NCI-H524 (cell line): ENCODE measurements around the gene HCN4.
"Not testable (repeated sequence)": the region's sequence is repeated elsewhere in the genome, so short reads cannot be mapped to it uniquely, and the experiment has no call there.

Experiments used
- DNase-seq, 2 experiments: peaks; one replicate each; lab custom pipeline; 2025; lab: John Stamatoyannopoulos, UW

The HCN4 gene

DNA sequence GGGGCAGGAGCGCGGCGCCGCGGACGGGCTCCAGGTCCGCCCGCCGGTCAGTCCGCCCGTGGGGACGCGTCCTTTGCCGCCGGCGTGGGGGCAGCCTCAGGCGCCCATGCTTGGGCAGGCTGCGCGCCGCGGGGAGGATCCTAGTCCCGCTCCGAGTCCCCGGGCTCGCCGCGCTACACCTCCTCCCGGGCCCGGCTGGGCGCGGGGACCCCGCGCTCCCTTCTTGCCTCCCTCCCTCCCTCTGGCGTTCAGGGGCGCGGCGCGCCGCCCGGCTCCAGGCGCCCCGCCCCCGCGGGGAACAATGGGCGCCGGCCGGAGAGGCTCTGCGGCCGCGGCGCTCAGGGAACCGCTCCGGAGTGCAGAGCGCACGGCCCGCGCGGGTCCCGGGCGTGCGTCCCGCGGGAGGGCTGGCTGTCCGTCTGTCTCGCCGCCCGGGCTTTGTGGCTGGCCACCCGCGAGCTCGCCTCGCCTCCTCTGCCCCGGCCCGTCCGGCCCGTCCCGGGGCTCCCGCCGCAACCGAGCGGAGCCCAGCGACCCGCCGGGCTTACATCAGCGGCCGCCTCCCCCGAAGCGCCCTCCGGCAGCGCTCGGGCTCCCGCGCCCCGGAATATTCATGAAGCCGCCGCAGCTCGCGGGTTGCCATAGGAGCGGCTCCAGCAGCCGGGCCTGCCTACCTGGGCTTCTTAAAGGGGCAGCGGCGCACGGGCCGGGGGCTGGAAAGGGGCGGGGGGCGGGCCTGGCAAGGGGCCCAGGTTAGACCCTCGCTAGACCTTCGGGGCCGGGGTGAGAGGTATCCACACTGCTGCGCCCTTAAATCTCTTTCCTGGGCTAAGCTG is at the start of gene HCN4:
Gene HCN4, minus strand, starts transcription at position 658 of the 836 bp plus-strand sequence. CDS start 688 bp downstream, outside the sequence.
- DNase-seq: peak; percentile 45 to 51

- peak in 1 of 2 experiments; percentile 49 for DNase-seq
Observed at GRCh38 chr15:73414876-73415275, 46.1 kb upstream of the HCN4 start.

GRCh38 chr15:73403171-73403570 is 34.4 kb upstream of the HCN4 start:
- DNase-seq: no peak

- not testable (repeated sequence) for DNase-seq
Observed at GRCh38 chr15:73400222-73400621, 31.5 kb upstream of the HCN4 start.

DNA sequence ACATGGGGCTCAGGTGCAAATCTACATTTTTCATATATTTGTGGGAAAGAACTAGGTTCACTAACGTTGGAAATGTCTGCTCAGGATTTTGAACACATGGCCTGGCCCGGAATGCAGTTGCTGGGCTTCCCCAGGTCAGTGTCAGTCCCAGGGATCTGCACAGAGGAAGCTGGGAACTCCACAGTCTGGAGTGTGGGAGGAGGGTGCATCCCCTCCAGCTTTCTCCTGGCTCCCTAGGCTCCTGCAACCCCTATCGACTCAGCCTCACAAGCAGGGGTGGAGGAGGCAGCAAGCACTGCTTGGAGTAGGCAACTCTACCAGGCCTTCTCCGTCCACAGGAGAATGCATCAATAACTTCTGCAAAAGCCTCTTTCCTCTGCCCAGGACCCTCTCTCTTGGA is 30.1 kb upstream of the HCN4 start:
- DNase-seq: no peak

DNA sequence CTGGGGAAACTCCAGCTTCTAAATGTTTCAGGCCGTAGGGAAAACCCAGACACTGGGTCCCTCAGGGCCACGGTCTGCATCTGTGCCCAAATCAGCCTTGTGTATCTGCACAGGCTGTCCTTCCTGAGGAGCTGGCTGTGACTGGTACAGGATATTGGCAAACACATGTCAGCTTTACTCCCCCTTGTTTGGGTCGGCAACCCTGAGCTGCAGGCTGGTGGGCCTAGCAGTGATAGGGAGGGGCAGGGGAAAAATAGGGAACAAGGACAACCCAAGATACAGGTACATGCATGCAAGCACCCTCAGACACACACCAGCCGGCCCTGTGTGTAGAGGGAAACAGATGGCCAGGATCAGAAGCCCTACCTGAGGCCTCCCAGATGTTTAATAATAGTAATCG is 28.7 kb upstream of the HCN4 start:
- DNase-seq: peak; percentile 79 to 93

- DNase-seq: no peak
Observed at GRCh38 chr15:73395671-73396070, 26.9 kb upstream of the HCN4 start.

DNA sequence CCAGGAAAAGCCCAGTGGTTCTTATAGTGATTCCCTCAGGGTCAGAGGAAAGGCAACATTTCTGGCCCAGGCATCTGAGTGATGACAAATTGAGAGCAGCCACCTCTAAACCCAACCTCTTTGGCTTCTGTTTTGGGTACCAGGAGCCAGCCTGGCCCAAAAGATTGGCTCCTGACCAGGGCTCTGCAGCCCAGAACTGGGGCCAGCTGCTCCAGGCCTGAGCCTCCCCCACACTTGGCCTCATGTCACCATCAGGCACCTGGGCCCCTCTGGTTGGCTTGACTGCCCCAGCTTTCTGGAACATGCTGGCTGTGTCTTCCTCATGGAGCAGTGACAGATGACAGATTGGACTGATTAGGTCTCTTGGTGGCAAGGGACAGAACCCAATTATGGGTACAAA is 26.0 kb upstream of the HCN4 start:
- DNase-seq: peak in 1 of 2 experiments; percentile 14

- DNase-seq: no peak
Observed at GRCh38 chr15:73393336-73393735, 24.6 kb upstream of the HCN4 start.

GRCh38 chr15:73392025-73392424 is 23.3 kb upstream of the HCN4 start:
- no peak for DNase-seq

- DNase-seq: no peak
Observed at GRCh38 chr15:73391128-73391872, 22.5 kb upstream of the HCN4 start.

DNA sequence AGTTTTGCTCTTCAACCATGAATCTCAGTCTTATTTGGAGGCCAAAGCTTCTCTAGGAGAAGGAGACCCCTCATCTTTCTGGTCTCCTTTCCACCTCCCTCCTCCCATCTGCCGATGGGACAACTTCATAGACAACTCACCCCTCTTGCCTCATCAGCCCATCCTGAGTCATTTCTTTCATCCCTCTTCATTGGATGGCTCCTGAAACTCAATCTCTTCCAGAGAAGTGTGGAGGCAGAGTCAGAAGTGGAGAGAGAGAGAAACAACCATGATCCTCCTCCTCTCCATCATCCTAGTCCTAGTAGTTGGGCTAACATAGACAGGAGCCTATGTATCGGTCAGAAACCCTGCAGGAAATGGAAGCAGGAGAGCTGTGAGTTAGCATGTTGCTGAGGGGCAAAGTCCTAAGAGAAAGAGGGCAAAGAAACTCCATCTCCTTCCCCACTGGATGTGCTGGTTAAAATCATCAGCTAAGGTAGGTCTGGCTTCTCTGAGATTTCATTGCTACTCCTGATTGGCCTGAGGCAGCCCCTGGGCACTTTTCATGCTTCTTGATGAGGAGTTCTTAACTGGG is 21.3 kb upstream of the HCN4 start:
- no peak for DNase-seq

DNA sequence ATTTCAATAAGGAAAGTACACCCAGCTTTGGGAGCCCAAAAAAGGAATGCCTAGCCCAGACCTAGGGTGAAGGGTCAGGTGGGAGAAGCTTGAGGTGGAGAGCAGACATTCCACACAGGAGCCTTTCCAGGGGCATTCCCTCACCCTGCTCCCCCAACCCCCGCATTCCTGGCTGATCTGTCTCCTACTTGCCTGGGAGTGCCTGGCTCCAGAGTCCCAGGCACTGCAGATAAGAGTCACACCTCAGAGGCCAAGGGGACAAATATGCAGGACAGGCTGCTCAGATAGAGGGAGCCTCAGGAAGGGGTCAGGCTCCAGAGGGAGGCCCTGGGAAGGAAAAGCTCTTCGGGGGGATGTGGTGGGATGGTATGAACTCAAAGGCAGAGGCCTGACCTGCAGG is 20.8 kb upstream of the HCN4 start:
- DNase-seq: no peak

- DNase-seq: no peak
Observed at GRCh38 chr15:73388256-73388781, 19.6 kb upstream of the HCN4 start.

DNA sequence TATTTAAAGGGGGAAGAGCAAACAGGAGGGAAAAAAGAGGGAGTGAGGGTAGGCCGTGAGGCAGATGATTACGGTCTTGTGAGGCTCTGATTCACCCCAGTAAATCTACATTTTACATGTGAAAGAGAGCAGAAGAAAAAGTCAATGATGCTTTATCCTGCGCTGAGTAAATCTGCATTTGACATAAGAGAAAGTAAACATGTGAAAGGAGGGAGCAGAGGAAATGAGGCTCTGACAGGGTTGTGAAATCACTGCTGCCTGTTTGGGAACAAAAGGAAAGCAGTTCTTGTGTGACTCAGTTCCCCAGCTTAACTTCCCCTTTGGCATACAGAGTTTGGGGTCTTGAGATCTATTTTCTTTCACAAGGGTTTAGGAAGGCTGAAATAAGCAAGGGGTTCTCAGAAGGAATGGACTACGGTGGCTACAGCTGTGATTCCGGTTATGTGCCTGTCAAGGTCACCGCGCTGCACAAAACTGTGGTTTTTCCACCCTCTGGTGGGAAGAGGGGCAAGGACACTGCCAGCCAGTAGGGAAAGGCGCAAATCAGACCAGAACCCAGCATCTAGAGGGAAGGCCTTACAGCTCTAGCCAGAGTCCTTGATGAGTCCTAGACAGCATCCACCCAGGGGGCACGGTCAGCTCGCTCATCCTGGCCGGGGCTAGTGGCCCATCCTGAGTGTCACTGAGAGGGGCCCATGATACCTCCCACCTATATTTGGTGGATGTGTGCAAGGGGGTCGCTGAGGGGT is 18.9 kb upstream of the HCN4 start:
- DNase-seq: no peak

DNA sequence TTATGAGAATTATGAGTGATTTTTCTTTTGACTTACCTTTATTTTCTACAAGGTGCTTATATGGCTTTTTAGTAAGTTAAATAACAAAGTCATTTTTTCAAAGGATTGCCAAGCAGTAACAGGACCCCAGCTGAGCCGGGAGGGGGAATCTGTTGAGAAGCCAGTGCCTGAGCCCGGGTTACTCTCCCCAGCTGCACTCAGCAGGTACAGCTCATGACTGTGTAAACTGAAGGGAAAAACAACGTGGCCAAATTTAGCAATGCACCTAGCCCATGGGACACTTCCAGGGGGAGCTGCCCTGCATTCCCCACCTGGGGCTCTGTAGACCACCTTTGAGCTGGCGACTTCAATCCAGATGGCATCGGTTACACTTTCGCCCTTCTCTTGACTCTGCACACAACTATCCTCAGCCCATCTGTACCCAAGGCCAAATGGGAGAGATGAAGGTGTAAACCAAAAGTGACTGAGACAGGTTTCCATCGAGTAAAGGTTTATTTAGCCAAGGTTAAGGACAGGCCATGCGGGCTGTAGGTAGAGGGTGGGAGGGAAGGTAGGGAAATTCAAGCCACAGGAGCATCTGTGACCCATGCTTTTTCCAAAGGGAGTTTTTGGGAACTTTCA is 18.2 kb upstream of the HCN4 start:
- DNase-seq: no peak

DNA sequence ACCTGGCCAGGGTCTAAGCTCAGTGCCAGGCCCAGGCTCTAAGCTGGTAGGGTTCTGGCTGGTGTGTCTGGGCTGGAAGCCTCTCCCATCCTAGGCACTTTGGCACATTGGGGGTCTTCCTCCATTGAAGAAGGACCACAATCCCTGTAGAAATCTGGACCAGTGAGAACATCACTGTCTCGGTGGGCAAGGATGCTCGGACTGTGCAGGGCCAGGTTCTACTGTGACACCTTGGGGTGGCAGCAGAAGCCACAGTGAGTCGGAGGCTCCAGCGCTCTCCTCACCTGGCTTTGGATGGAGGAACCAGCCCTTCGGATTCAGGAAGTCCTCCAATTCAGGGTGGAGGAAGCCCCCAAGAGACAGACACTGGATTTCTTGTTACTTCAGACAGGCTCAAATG is 17.5 kb upstream of the HCN4 start:
- no peak for DNase-seq

DNA sequence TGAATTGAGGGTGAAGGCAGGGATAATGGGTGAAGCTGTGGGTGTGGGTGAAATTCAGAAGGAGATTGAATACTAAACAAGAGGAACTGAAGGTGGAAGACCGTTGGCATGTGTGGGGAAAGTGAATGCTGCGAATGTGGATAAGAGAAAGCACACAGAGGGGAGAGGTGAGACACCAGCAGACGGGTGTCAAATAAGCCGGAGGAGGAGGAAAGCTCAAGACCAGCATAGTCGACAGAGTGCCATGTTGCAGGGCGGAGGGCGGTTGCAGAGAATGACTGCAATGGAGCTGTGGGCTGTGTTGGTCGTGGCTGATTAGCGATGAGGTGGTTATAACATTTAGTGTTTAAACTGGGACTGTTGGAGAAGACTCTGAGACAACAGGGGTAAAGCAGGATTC is 16.4 kb upstream of the HCN4 start:
- DNase-seq: no peak

GRCh38 chr15:73383310-73384189 is 14.8 kb upstream of the HCN4 start:
- DNase-seq: no peak

DNA sequence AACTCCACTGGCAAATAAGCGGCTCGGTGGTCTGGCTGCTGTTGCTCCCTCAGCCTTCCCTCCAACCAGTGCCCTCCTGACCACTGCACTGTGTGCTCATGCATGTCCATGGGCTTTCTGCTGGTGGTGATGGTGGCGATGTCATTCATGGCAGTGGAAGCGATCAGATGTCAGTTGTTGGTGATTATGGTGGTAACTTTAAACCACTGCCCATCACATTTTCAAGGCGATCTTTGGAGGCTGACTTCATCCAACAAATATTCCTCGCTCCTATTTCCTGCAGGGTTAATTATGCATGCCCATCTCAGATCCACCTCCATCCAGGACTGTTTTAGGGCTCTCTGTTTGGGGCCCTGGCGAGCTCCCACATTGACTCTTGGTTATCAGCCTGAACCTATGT is 13.4 kb upstream of the HCN4 start:
- no peak for DNase-seq
